22Rv1 (cell line): Measurements from ENCODE around the gene SLCO3A1.

ENCODE experiments used
- ZFX ChIP-seq: fragments of 450-650 bp; IDR thresholded peaks from 2 replicates; pipeline ENCODE4 v1.6.1; 2017; ENCODE audit warnings: antibody characterized with exemption, borderline replicate concordance
- TF ChIP-seq, protein P1 (sequence below): fragments of 450-650 bp; IDR thresholded peaks from 2 replicates; pipeline ENCODE4 v1.5.1; 2017; ENCODE audit warnings: mild to moderate bottlenecking

DNA sequence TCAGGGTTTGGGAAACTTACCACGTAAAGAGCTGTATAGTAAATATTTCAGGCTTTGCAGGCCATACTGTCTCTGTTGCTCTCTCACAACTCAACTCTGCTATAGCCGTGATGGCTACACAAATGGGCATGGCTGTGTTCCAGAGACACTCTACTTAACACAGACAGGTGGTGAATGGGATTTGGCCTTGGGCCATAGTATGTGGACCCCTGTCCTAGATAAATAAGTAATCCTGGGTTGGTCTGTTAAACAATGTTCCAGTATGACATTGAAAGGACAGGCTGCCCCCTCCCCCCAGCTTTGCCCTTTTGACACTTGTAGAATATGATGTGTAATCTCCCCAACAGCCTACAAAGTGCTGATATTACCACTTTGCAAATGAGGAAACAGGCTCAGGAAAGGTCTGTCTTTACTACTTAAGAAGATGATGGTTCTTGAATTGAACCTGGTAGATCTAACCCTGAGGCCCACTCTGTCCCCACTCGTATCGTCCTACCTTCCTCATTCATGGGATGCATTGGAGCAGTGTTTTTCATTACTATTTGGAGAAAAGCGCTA lies 38.4 kb downstream of the SLCO3A1 start:
- TF ChIP-seq, protein P1, sequence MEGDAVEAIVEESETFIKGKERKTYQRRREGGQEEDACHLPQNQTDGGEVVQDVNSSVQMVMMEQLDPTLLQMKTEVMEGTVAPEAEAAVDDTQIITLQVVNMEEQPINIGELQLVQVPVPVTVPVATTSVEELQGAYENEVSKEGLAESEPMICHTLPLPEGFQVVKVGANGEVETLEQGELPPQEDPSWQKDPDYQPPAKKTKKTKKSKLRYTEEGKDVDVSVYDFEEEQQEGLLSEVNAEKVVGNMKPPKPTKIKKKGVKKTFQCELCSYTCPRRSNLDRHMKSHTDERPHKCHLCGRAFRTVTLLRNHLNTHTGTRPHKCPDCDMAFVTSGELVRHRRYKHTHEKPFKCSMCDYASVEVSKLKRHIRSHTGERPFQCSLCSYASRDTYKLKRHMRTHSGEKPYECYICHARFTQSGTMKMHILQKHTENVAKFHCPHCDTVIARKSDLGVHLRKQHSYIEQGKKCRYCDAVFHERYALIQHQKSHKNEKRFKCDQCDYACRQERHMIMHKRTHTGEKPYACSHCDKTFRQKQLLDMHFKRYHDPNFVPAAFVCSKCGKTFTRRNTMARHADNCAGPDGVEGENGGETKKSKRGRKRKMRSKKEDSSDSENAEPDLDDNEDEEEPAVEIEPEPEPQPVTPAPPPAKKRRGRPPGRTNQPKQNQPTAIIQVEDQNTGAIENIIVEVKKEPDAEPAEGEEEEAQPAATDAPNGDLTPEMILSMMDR: no peak
- TF ChIP-seq ZFX: no peak
